Trophoblast cell (in vitro differentiated cells and primary cell): ENCODE data around the gene LURAP1L.

Source experiments
- DNase-seq, 2 donors: peaks; one replicate each; pipeline ENCODE4 v3.0.0-alpha.2; 2016
- H2AFZ ChIP-seq: 2 replicates; pipeline ENCODE4 v1.6.1; 2013; ENCODE audit warnings: low read length, moderate library complexity, mild to moderate bottlenecking; ENCODE audit not compliant: insufficient read depth, poor library complexity
- H2AK5ac ChIP-seq: 2 replicates; pipeline ENCODE4 v1.6.1; 2013; ENCODE audit warnings: mild to moderate bottlenecking, low read length
- H2BK120ac ChIP-seq: 2 replicates; pipeline ENCODE4 v1.6.1; 2013; ENCODE audit warnings: low read length, mild to moderate bottlenecking, moderate library complexity; ENCODE audit not compliant: insufficient read depth, poor library complexity
- H2BK12ac ChIP-seq: 2 replicates; pipeline ENCODE4 v1.6.1; 2013; ENCODE audit warnings: mild to moderate bottlenecking, low read length, moderate library complexity
- H2BK5ac ChIP-seq: 2 replicates; pipeline ENCODE4 v1.6.1; 2013; ENCODE audit warnings: low read length, low read depth, moderate library complexity, mild to moderate bottlenecking; ENCODE audit not compliant: poor library complexity
- H3K14ac ChIP-seq: 2 replicates; pipeline ENCODE4 v1.6.1; 2013; ENCODE audit warnings: mild to moderate bottlenecking, low read length
- H3K18ac ChIP-seq: 2 replicates; pipeline ENCODE4 v1.6.1; 2013; ENCODE audit warnings: mild to moderate bottlenecking, low read length
- H3K23ac ChIP-seq: 2 replicates; pipeline ENCODE4 v1.6.1; 2013; ENCODE audit warnings: low read length
- H3K27ac ChIP-seq: 2 replicates; pipeline ENCODE4 v1.5.1; 2013; ENCODE audit warnings: low read depth, mild to moderate bottlenecking, inconsistent platforms, low read length, moderate library complexity
- H3K27me3 ChIP-seq: 2 replicates; pipeline ENCODE4 v1.6.1; 2013; ENCODE audit warnings: inconsistent platforms, mild to moderate bottlenecking, low read length, moderate library complexity; ENCODE audit not compliant: insufficient read depth
- H3K36me3 ChIP-seq, 2 experiments: 1 replicate in 1 of 2; 2 replicates in 1 of 2; pipeline ENCODE4 v1.6.1; 2013; ENCODE audit warnings: low read length in 2 of 2, mild to moderate bottlenecking in 2 of 2, moderate library complexity in 1 of 2; ENCODE audit not compliant: insufficient read depth in 2 of 2, control insufficient read depth in 1 of 2
- H3K4ac ChIP-seq: 2 replicates; pipeline ENCODE4 v1.6.1; 2013; ENCODE audit warnings: low read depth, mild to moderate bottlenecking, low read length, moderate library complexity
- H3K4me1 ChIP-seq, 2 experiments: 1 replicate in 1 of 2; 2 replicates in 1 of 2; pipeline ENCODE4 v1.6.1; 2013; ENCODE audit warnings: low read length in 2 of 2, mild to moderate bottlenecking in 2 of 2, moderate library complexity in 1 of 2; ENCODE audit not compliant: insufficient read depth in 2 of 2, control insufficient read depth in 1 of 2
- H3K4me2 ChIP-seq: 2 replicates; pipeline ENCODE4 v1.6.1; 2013; ENCODE audit warnings: inconsistent platforms, mild to moderate bottlenecking, low read length, moderate library complexity
- H3K4me3 ChIP-seq: 2 replicates; pipeline ENCODE4 v1.5.1; 2013; ENCODE audit warnings: mild to moderate bottlenecking, low read depth, low read length, inconsistent platforms
- H3K79me1 ChIP-seq: one replicate; pipeline ENCODE4 v1.6.1; 2013; ENCODE audit warnings: low read length
- H3K79me2 ChIP-seq: 2 replicates; pipeline ENCODE4 v1.6.1; 2013; ENCODE audit warnings: low read length, mild to moderate bottlenecking; ENCODE audit not compliant: control insufficient read depth, insufficient read depth, poor library complexity
- H3K9ac ChIP-seq: 2 replicates; pipeline ENCODE4 v1.6.1; 2013; ENCODE audit warnings: mild to moderate bottlenecking, low read length
- H3K9me3 ChIP-seq: 2 replicates; pipeline ENCODE4 v1.6.1; 2013; ENCODE audit warnings: low read depth, mild to moderate bottlenecking, control low read depth, inconsistent platforms, low read length; ENCODE audit not compliant: insufficient read depth
- H4K12ac ChIP-seq: 2 replicates; pipeline ENCODE4 v1.6.1; 2013; ENCODE audit warnings: low read depth, mild to moderate bottlenecking, low read length, moderate library complexity
- H4K8ac ChIP-seq: 2 replicates; pipeline ENCODE4 v1.6.1; 2013; ENCODE audit warnings: low read depth, mild to moderate bottlenecking, low read length, moderate library complexity
- H4K91ac ChIP-seq: one replicate; pipeline ENCODE4 v1.6.1; 2013; ENCODE audit warnings: low read depth, mild to moderate bottlenecking, low read length, moderate library complexity
- WGBS: extraction: QIAGEN DNeasy Blood & Tissue Kit; methylation state at CpG from one replicate; pipeline ENCODE4 v1.1.7; 2013; ENCODE audit warnings: missing lambda C conversion rate; ENCODE audit not compliant: insufficient read length, insufficient coverage; ENCODE audit errors: extremely low coverage; 5-methylcytosine and 5-hydroxymethylcytosine counted together

The LURAP1L gene

DNA sequence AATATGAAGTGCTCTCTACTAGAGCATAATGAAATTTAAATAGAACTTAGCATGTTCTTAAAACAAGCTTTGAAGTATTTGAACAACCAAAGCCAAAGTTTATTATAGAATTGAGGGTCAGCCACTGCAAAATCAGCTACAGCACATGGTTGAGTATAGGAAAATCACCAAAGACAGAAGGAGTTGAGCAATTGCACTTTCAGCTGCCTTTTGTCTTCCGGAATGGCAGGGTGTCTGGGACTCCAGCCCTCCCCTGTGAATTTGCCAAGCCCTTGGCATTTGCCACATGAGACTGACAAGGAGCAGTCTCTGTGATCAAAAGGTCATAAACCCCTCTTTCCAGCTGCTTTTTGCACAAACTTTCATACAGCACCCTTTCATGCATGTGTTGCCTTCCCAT lies 8.5 kb upstream of the LURAP1L start:
- Histone ChIP-seq H3K4me3 (no peak overlapping the region), H3K4me1 (no peaks in the 10 kb centered on the region), H3K9ac (no peak overlapping the region), H3K27ac (no peak overlapping the region), H2AFZ (no peak overlapping the region), H3K14ac (no peak overlapping the region), H3K9me3 (no peaks in the 10 kb centered on the region), H2BK120ac (no peak overlapping the region), H2BK12ac (no peak overlapping the region), H3K18ac (no peak overlapping the region), H3K23ac (no peak overlapping the region), H2BK5ac (no peak overlapping the region), H3K27me3 (no peaks in the 10 kb centered on the region), H3K79me2 (no peaks in the 10 kb centered on the region), H3K4ac (no peak overlapping the region), H4K12ac (no peak overlapping the region), H2AK5ac (no peak overlapping the region), H3K4me2 (no peak overlapping the region), H3K36me3 (no peaks in the 10 kb centered on the region), H4K8ac (no peak overlapping the region), H3K79me1 (no peaks in the 10 kb centered on the region), H4K91ac (no peak overlapping the region)
- DNase-seq: no peak
- WGBS: no CpG with 5 or more reads among the region's 1 CpG

DNA sequence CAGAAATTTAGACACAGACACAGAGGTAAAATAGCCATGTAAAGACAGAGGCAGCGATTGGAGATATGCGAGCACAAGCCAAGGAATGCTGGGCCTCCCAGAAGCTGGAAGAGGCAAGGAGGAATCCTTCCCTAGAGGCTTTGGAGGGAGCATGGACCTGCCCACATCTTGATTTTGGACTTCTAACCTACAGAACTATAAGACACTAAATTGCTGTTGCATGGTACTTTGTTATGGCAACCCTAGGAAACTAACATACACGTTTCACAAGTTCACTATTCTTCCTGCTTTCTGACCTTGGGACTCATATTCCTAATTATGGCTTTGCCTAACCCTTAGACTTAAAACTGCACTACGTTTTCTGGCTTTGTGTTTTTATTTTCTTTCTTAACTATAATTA lies 4.6 kb upstream of the LURAP1L start:
- H2AK5ac ChIP-seq: no peak overlapping the region
- no peak overlapping the region for H2BK120ac ChIP-seq
- no peak overlapping the region for H4K91ac ChIP-seq
- no peak overlapping the region for H3K14ac ChIP-seq
- H3K18ac ChIP-seq: no peak overlapping the region
- H3K36me3 ChIP-seq: no peaks in the 10 kb centered on the region
- no peaks in the 10 kb centered on the region for H3K27me3 ChIP-seq
- no peak overlapping the region for H4K8ac ChIP-seq
- WGBS: no CpG with 5 or more reads among the region's 4 CpGs
- no peak overlapping the region for H2BK12ac ChIP-seq
- H3K4ac ChIP-seq: no peak overlapping the region
- peaks cover 0 to 3% of the 10 kb centered on the region in 2 experiments for H3K4me1 ChIP-seq
- H3K27ac ChIP-seq: no peak overlapping the region
- peaks cover under 1% of the 10 kb centered on the region for H3K79me1 ChIP-seq
- DNase-seq: peak in 1 of 2 donors; percentile 63
- H4K12ac ChIP-seq: no peak overlapping the region
- no peak overlapping the region for H2AFZ ChIP-seq
- no peaks in the 10 kb centered on the region for H3K79me2 ChIP-seq
- H3K23ac ChIP-seq: no peak overlapping the region
- no peak overlapping the region for H2BK5ac ChIP-seq
- H3K4me2 ChIP-seq: no peak overlapping the region
- H3K9ac ChIP-seq: no peak overlapping the region
- no peak overlapping the region for H3K4me3 ChIP-seq
- no peaks in the 10 kb centered on the region for H3K9me3 ChIP-seq

DNA sequence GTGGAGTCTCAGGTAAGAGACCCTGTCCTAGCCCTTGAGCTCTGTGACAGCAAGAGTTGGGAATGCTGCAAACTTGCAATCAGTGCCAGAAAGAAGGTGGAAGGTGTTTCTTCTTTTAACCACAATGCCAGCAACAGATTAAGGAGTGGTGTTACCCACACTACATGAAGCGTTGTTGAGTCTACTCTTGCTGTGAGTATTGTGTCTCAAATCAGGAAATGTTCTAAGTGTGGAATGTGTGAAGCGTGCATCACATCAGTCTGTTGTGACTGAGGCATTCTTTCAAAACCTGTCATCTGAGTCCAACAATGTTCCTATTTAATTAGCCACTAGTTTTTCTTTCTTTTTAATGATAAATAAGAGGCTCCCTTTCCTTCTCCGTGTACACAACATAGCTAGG lies 2.9 kb upstream of the LURAP1L start:
- no peak overlapping the region for H2BK120ac ChIP-seq
- H3K4me1 ChIP-seq: peaks cover 0 to 3% of the 10 kb centered on the region in 2 experiments
- no peak overlapping the region for H4K91ac ChIP-seq
- no peak overlapping the region for H3K18ac ChIP-seq
- H2AFZ ChIP-seq: no peak overlapping the region
- H3K4ac ChIP-seq: no peak overlapping the region
- WGBS: no CpG with 5 or more reads among the region's 3 CpGs
- no peak overlapping the region for H2BK12ac ChIP-seq
- peaks cover 10% of the 10 kb centered on the region for H3K79me1 ChIP-seq
- no peak overlapping the region for H2AK5ac ChIP-seq
- no peak overlapping the region for H3K27ac ChIP-seq
- H3K36me3 ChIP-seq: no peaks in the 10 kb centered on the region
- H2BK5ac ChIP-seq: no peak overlapping the region
- no peaks in the 10 kb centered on the region for H3K27me3 ChIP-seq
- H4K12ac ChIP-seq: no peak overlapping the region
- peaks cover 4% of the 10 kb centered on the region for H3K79me2 ChIP-seq
- DNase-seq: peak; percentile 21 to 62
- no peak overlapping the region for H4K8ac ChIP-seq
- H3K4me3 ChIP-seq: no peak overlapping the region
- H3K23ac ChIP-seq: no peak overlapping the region
- H3K9ac ChIP-seq: no peak overlapping the region
- H3K9me3 ChIP-seq: no peaks in the 10 kb centered on the region
- H3K4me2 ChIP-seq: no peak overlapping the region
- no peak overlapping the region for H3K14ac ChIP-seq

DNA sequence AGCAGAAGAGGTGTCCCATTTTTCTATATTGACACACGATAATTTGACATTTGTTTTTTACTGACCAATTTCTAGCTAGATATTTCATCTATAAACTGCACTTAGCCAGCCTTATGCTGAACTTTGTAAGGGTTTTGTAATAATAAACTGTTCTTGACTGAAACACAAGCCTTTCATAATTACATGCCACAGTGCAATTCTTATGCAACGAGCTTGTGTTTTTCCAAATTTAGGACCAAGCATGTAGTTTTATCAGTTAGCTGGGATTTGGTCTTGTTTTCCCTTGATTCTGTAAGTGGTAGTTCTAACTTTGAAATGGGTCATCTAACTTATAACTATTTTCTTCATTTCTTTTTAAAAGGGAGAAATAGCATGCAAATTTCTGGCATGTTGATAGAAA lies 1.3 kb upstream of the LURAP1L start:
- Histone ChIP-seq H2BK120ac (no peak overlapping the region), H3K18ac (no peak overlapping the region), H2AK5ac (no peak overlapping the region), H3K9me3 (no peaks in the 10 kb centered on the region), H4K8ac (no peak overlapping the region), H3K36me3 (no peaks in the 10 kb centered on the region), H2AFZ (no peak overlapping the region), H3K9ac (no peak overlapping the region), H2BK12ac (no peak overlapping the region), H3K14ac (no peak overlapping the region), H3K27ac (no peak overlapping the region), H3K4me1 (peaks cover 0 to 3% of the 10 kb centered on the region in 2 experiments), H3K79me1 (peaks cover 10% of the 10 kb centered on the region), H4K12ac (no peak overlapping the region), H4K91ac (no peak overlapping the region), H3K4me2 (no peak overlapping the region), H2BK5ac (no peak overlapping the region), H3K4ac (no peak overlapping the region), H3K27me3 (no peaks in the 10 kb centered on the region), H3K4me3 (no peak overlapping the region), H3K79me2 (peaks cover 4% of the 10 kb centered on the region), H3K23ac (no peak overlapping the region)
- WGBS: no CpG with 5 or more reads among the region's 2 CpGs
- peak in 1 of 2 donors; percentile 32 for DNase-seq
